Measurements from ENCODE around the gene KRT82.

KRT82 gene

DNA sequence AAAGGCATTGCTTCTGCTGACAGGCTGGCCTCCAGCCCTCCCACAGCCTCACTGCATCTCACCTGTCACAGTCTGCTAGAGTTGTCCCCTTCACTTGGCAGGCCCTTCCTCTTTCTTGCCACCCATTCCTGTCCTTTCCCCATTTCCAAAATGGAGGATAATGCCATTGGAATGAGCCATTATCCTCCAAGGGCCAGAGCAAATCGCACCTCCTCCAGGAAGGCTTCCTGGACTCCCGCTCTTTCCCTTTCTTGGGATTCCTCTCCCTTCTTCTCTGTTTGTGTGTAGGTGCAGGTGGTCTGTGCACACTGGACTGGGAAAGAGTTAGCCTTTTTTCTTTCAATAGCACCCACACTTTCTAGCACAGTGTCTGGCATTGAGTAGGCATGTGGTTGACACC lies 3.8 kb downstream of the KRT82 start:
- DNase-seq (ENCODE audit: low read depth) = no peak
- TF ChIP-seq, protein P1, sequence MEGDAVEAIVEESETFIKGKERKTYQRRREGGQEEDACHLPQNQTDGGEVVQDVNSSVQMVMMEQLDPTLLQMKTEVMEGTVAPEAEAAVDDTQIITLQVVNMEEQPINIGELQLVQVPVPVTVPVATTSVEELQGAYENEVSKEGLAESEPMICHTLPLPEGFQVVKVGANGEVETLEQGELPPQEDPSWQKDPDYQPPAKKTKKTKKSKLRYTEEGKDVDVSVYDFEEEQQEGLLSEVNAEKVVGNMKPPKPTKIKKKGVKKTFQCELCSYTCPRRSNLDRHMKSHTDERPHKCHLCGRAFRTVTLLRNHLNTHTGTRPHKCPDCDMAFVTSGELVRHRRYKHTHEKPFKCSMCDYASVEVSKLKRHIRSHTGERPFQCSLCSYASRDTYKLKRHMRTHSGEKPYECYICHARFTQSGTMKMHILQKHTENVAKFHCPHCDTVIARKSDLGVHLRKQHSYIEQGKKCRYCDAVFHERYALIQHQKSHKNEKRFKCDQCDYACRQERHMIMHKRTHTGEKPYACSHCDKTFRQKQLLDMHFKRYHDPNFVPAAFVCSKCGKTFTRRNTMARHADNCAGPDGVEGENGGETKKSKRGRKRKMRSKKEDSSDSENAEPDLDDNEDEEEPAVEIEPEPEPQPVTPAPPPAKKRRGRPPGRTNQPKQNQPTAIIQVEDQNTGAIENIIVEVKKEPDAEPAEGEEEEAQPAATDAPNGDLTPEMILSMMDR (IDR thresholded peaks at IDR 0.05; ENCODE audit: control insufficient read depth, extremely low read depth, insufficient read depth) = no peak
- H3K4me3 ChIP-seq (ENCODE audit: low read depth, low read length) = no peak overlapping the region

DNA sequence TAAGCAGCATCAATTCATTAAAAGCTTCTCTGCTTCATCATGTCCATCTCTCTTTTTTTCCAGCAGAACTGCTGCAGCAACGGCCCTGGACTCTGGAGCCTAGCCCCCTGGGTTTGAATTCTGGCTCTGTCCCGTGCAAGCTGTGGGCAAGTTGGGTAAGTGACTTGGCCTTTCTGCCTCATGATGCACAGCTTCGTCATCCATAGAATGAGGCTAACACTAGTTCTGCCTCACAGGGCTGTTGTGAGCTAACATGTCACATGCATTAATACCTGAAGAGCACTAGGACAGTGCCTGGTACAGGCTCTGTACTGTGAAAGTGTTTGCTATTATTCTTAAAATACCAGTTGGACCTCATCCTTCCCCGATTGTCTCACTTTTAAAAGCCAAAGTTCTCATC lies 4.2 kb downstream of the KRT82 start:
- TF ChIP-seq, protein P1 (IDR thresholded peaks at IDR 0.05; ENCODE audit: control insufficient read depth, extremely low read depth, insufficient read depth) = no peak
- no peak overlapping the region for H3K4me3 ChIP-seq (ENCODE audit: low read depth, low read length)
- DNase-seq (ENCODE audit: low read depth) = no peak

DNA sequence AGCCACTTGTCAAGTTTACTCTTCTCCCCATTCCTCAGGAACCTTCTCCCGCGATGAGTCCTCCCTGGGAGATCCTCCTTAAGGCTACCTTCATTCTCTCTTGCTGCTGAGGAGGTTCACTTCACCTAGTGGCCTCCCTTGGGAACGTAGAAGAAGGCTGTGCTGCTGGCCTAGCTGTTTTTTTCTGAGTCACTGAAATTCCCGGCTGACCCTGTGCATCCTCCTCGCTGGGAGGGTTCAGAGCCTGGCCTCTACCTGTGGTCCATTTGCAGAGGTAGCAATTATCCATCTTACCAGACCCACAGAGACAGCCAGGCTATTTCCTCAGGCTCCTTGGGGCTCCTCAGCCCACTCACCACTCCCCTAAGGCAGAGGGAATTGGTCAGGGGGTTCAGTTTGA lies 4.6 kb downstream of the KRT82 start:
- TF ChIP-seq, protein P1 (IDR thresholded peaks at IDR 0.05; ENCODE audit: control insufficient read depth, extremely low read depth, insufficient read depth) = no peak
- no peak overlapping the region for H3K4me3 ChIP-seq (ENCODE audit: low read depth, low read length)
- no peak for DNase-seq (ENCODE audit: low read depth)

DNA sequence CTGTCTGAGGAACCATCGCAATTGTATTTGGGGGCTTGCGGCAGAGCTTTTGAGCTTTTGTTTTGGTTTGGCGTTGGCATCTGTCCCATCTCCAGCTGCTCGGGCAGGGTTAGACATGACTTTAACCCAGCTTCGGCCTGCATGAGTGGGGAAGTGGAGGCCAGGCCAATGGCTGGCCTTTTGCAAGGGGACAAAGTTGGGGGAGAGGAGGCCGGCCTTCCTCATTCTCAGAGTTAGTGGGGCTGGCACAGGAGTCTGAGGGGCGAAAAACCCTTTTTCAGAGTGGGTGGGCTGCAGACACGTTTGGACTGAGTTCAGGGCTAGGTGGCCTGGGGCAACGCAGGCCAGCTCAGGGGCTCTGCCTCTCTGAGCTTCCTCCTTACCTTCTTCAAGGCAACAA lies 5.2 kb downstream of the KRT82 start:
- H3K4me3 ChIP-seq (ENCODE audit: low read depth, low read length) = no peak overlapping the region
- DNase-seq (ENCODE audit: low read depth) = no peak
- TF ChIP-seq, protein P1 (IDR thresholded peaks at IDR 0.05; ENCODE audit: control insufficient read depth, extremely low read depth, insufficient read depth) = no peak

DNA sequence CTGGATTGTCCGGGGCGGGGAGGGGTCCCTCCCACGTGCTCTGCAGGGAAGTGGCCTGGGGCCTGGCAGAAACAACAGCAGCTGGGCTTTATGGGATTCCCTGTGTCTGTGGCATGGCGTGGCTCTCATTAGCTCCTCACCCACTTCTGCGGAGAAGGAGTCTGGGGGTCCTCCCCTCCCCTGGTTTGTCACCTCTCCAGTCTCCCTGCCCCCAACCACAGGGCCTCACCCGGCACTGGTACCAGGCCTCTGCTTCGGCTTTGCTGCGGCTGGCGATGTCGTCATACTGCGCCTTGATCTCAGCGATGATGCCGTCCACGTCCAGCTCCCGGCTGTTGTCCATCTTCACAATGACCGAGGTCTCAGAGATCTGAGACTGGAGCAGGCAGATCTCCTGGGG lies 6.4 kb downstream of the KRT82 start:
- DNase-seq (ENCODE audit: low read depth) = no peak
- TF ChIP-seq, protein P1 (IDR thresholded peaks at IDR 0.05; ENCODE audit: control insufficient read depth, extremely low read depth, insufficient read depth) = no peak
- H3K4me3 ChIP-seq (ENCODE audit: low read depth, low read length) = no peak overlapping the region

DNA sequence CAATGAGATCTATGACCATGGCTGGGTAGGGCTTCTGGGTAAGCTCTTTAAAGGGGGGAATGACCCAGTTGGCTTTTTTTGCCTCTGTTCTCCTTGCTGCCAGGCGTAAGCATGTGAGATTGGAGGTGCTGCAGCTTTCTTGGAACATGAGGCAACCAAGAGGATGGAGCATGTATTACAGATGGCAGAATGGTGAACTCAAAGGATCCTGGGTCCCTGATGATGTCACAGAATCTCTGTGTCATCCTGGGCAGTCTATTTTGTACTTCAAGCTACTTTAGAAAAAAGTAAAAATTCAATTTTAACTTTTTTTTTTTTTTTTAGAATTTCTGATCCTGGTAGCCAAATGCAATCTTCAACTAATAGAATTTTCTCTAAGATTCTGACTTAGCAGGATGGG lies 8.0 kb downstream of the KRT82 start:
- no peak overlapping the region for H3K4me3 ChIP-seq (ENCODE audit: low read depth, low read length)
- no peak for DNase-seq (ENCODE audit: low read depth)
- TF ChIP-seq, protein P1 (IDR thresholded peaks at IDR 0.05; ENCODE audit: control insufficient read depth, extremely low read depth, insufficient read depth) = no peak

DNA sequence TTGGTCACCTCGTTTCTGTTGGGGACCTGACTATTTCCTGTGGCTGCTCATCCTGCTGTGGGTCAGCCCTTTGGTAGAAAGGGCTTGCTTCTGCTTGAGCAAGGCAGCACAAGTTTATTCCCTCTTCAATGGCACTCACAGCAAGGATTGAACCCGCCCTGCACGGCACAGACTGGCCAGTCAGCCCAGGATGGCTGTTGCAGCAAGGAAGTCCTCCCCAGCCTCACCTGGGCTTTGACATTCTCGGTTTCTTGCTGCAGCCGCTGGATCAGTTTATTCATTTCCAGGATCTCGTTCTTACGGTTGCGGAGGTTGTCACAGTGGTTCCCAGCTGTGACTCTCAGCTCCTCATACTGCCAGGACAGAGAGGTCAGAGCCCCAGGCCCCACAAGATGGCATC lies 9.5 kb downstream of the KRT82 start:
- DNase-seq (ENCODE audit: low read depth) = no peak
- TF ChIP-seq, protein P1 (IDR thresholded peaks at IDR 0.05; ENCODE audit: control insufficient read depth, extremely low read depth, insufficient read depth) = no peak
- H3K4me3 ChIP-seq (ENCODE audit: low read depth, low read length) = no peak overlapping the region

All from LNCaP clone FGC (cell line).